Upper lobe of right lung (tissue), 1 donor: ENCODE data around the gene RAB18. TPM values are rescaled to one million over a fixed set of nuclear protein-coding genes. Genes with fewer than 3 reads are reported as not detected.

Experiments used
- ATAC-seq: fragments of 200-7000 bp; cut with Tn5 transposase; one replicate; pipeline ENCODE4 v1.9.1; 2020; ENCODE audit warnings: mild to moderate bottlenecking, moderate library complexity
- DNase-seq: peaks from one replicate; pipeline ENCODE4 v3.0.0-alpha.2; 2020
- H3K27ac ChIP-seq: fragments of 200-600 bp; one replicate; pipeline ENCODE4 v1.8.0; 2022
- H3K27me3 ChIP-seq: fragments of 200-600 bp; one replicate; pipeline ENCODE4 v1.8.0; 2022; ENCODE audit warnings: mild to moderate bottlenecking
- H3K36me3 ChIP-seq: fragments of 200-600 bp; one replicate; pipeline ENCODE4 v1.8.0; 2022
- H3K4me1 ChIP-seq: fragments of 200-600 bp; one replicate; pipeline ENCODE4 v1.8.0; 2022
- H3K4me3 ChIP-seq: fragments of 200-600 bp; one replicate; pipeline ENCODE4 v1.8.0; 2022; ENCODE audit warnings: mild to moderate bottlenecking
- H3K9me3 ChIP-seq: fragments of 200-600 bp; one replicate; pipeline ENCODE4 v1.8.0; 2022
- intact Hi-C: fragments of 100-400 bp; cut with DNase I; formaldehyde crosslinking; loops from one replicate; pipeline ENCODE4 v1.11.0; 2022
- total RNA-seq: library from RNA; stranded (reverse); fragmentation: NEBNext Ultra II Directional; extraction: Animal tissue kit (Norgen Biotek cat#: 25700); gene quantifications from one replicate; pipeline ENCODE4 v1.2.1, GENCODE V29; 2021
- TF ChIP-seq, protein P1 (sequence below): fragments of 200-600 bp; IDR thresholded peaks from one replicate; pipeline ENCODE4 v1.8.0; 2022; ENCODE audit warnings: antibody characterized with exemption
- donor health status: DM: no; HTN: yes; CAD: no; lungs with severe emphysema.

Gene RAB18
- total RNA-seq, 1 donor from 2014 or later: 89.2 TPM

DNA sequence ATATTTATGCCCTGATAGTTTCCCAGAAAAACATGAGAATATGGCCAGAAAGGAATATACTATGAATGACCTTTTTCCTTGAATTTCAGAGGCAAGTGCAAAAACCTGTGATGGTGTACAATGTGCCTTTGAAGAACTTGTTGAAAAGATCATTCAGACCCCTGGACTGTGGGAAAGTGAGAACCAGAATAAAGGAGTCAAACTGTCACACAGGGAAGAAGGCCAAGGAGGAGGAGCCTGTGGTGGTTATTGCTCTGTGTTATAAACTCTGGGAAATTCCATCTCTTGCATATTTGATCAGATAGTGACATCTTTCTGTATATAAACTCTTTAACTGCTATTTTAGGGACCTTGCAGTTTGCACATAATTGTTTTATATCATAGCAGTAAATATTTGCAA, 33.7 kb downstream of the RAB18 start:
- Histone ChIP-seq H3K27me3 (no peaks in the 10 kb centered on the region), H3K4me3 (no peak overlapping the region), H3K9me3 (no peaks in the 10 kb centered on the region), H3K4me1 (no peaks in the 10 kb centered on the region), H3K27ac (no peak overlapping the region), H3K36me3 (peaks cover 68% of the 10 kb centered on the region)
- TF ChIP-seq, protein P1, sequence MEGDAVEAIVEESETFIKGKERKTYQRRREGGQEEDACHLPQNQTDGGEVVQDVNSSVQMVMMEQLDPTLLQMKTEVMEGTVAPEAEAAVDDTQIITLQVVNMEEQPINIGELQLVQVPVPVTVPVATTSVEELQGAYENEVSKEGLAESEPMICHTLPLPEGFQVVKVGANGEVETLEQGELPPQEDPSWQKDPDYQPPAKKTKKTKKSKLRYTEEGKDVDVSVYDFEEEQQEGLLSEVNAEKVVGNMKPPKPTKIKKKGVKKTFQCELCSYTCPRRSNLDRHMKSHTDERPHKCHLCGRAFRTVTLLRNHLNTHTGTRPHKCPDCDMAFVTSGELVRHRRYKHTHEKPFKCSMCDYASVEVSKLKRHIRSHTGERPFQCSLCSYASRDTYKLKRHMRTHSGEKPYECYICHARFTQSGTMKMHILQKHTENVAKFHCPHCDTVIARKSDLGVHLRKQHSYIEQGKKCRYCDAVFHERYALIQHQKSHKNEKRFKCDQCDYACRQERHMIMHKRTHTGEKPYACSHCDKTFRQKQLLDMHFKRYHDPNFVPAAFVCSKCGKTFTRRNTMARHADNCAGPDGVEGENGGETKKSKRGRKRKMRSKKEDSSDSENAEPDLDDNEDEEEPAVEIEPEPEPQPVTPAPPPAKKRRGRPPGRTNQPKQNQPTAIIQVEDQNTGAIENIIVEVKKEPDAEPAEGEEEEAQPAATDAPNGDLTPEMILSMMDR: no peak
- no peak for DNase-seq
- no peak for ATAC-seq
- intact Hi-C loops: no loop called here

GRCh38 chr10:27540672-27541071, 36.6 kb downstream of the RAB18 start:
- no peaks in the 10 kb centered on the region for H3K4me1 ChIP-seq
- no peak for DNase-seq
- TF ChIP-seq, protein P1: no peak
- H3K4me3 ChIP-seq: no peak overlapping the region
- H3K27me3 ChIP-seq: no peaks in the 10 kb centered on the region
- no peak for ATAC-seq
- peaks cover 65% of the 10 kb centered on the region for H3K36me3 ChIP-seq
- intact Hi-C loops: no loop called here
- H3K9me3 ChIP-seq: no peaks in the 10 kb centered on the region
- H3K27ac ChIP-seq: no peak overlapping the region

DNA sequence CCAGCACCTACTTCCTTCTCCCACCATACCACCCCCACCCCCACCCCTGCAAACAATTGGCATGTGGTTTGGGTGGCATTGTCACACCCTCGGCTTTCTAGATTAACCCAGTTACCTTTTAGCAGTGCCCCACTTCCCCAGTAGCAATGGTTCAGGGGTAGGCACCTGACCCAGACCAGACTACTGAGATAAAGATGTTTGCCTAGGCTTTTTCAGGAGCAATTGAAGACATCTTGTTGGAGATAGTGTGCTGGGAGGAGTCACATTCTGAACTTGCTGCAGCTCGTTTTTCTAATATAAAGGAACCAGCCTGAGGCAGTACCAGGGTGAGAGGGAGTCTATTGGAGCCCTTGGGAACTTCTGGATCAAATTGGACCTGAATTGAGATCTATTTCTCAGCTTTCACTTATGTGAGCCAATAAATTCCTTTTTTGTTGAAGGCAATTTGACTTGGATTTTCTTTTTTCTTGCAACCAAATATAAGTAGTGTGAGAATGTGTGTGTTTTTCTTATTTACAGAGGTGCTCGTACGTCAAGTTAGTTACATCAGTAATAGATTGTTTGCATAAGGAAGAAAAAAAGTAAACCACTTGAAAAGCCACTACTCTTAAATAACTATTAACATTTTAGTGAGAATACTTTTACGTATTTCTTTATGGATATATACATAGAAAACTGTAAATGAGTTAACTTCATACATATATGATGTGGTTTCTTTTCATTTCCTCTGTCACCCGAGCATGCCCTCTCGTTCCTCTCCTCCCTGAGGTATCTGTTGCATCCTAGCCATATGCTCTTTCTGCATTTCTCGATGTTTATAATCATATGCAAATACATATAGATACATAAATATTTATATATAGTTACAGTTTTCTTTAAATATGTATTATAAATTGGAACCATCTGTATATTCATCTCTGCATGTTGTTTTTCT, 38.0 kb downstream of the RAB18 start:
- Histone ChIP-seq H3K4me3 (no peak overlapping the region), H3K36me3 (peaks cover 60% of the 10 kb centered on the region), H3K9me3 (no peaks in the 10 kb centered on the region), H3K4me1 (no peaks in the 10 kb centered on the region), H3K27ac (no peak overlapping the region), H3K27me3 (no peaks in the 10 kb centered on the region)
- TF ChIP-seq, protein P1: no peak
- intact Hi-C loops: no loop called here
- ATAC-seq (peak; percentile 53), DNase-seq (no peak)

- intact Hi-C loops: no loop called here
- Histone ChIP-seq H3K36me3 (peaks cover 54% of the 10 kb centered on the region), H3K4me1 (no peaks in the 10 kb centered on the region), H3K4me3 (no peak overlapping the region), H3K27me3 (no peaks in the 10 kb centered on the region), H3K27ac (no peak overlapping the region), H3K9me3 (no peaks in the 10 kb centered on the region)
- ATAC-seq (no peak), DNase-seq (no peak)
- TF ChIP-seq, protein P1: no peak
These were observed 38.7 kb downstream of the RAB18 start for GRCh38 chr10:27542812-27543211.

DNA sequence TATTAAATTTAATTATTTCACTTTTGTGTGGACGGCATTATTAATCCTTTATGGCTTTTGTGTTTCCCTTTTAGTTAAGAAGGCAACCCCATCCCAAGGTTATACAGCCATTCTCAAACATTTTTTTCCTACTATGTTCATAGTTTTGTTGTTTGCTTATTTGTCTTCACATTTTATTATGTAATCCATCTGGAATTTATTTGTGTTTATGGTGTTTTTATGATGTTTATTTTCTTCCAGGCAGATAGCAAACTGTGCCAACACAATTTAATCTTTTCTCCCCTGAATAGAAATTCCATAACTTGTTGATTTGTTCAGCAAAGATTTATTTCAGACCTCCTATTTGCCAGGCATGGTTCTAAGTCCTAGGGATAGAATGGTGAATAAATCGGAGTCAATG, 42.9 kb downstream of the RAB18 start:
- intact Hi-C loops: no loop called here
- Histone ChIP-seq H3K9me3 (no peaks in the 10 kb centered on the region), H3K4me3 (no peak overlapping the region), H3K4me1 (no peaks in the 10 kb centered on the region), H3K36me3 (peaks cover 23% of the 10 kb centered on the region), H3K27ac (no peak overlapping the region), H3K27me3 (no peaks in the 10 kb centered on the region)
- TF ChIP-seq, protein P1: no peak
- DNase-seq (no peak), ATAC-seq (no peak)
